ENCODE data around the gene HCN2. TPM values are rescaled to one million over a fixed set of nuclear protein-coding genes. Genes with fewer than 3 reads are reported as not detected.

The HCN2 gene
- total and polyA plus RNA-seq, 2 of the 8 experiments (the other 6 are each of a cell fraction or from before 2014, with no cell fraction given) = 1.0 to 4.0 TPM

GRCh38 chr19:579111-579841 lies 10.4 kb upstream of the HCN2 start:
- H2BK15ac ChIP-seq (ENCODE audit: low read length) = no peak overlapping the region
- ChIA-PET CTCF (ENCODE audit: partially characterized antibody) (no interaction called here), POLR2A (ENCODE audit: partially characterized antibody) (interaction anchor here (0.8 kb wide), 1 partner anchor 22 kb away, joined by 3 read pairs; no protein-coding TSS in a partner anchor)
- H3K36me3 ChIP-seq (ENCODE audit: control insufficient read depth in 2 of 4, insufficient read depth in 4 of 4, low read length in 3 of 4) = peaks cover 10 to 48% (median 27%) of the 10 kb centered on the region in 4 experiments; a peak in 6 of 8 replicates
- H2BK120ac ChIP-seq (replicated peaks; ENCODE audit: low read depth, low read length) = no peak overlapping the region
- no peak overlapping the region for H3K56ac ChIP-seq (replicated peaks; ENCODE audit: insufficient read length, low read depth, low read length)
- no peak overlapping the region for H4K5ac ChIP-seq (ENCODE audit: insufficient read length, low read depth, low read length)
- no peak overlapping the region for H3K14ac ChIP-seq (ENCODE audit: insufficient read length)
- no peaks in the 10 kb centered on the region; the same call in 1 of the 2 replicates for H3K23me2 ChIP-seq (ENCODE audit: low read depth, low read length)
- H3K79me1 ChIP-seq (ENCODE audit: low read depth, low read length) = peaks cover 14% of the 10 kb centered on the region
- no peak overlapping the region for H3K4me3 ChIP-seq (ENCODE audit: extremely low read depth in 1 of 4, insufficient read depth in 2 of 4, low read depth in 3 of 4, low read length in 4 of 4)
- no peak overlapping the region for H3K23ac ChIP-seq (ENCODE audit: insufficient read length)
- H3K4me2 ChIP-seq (ENCODE audit: insufficient read depth in 1 of 2, low read depth in 2 of 2, low read length in 2 of 2) = no peak overlapping the region
- no peaks in the 10 kb centered on the region for H3K9me3 ChIP-seq (ENCODE audit: insufficient read depth in 2 of 2, low read depth in 1 of 2, low read length in 1 of 2)
- no peak overlapping the region for H2AK5ac ChIP-seq (ENCODE audit: low read depth, low read length)
- no peak overlapping the region for H2BK5ac ChIP-seq (ENCODE audit: low read depth, low read length)
- DNase-seq (ENCODE audit: low read depth in 1 of 2, low spot score in 2 of 2) (no peak), FAIRE-seq (no peak)
- peaks cover 0 to 20% (median 11%) of the 10 kb centered on the region in 4 experiments; a peak in 5 of 7 replicates for H3K4me1 ChIP-seq (replicated peaks in 1 of 4; ENCODE audit: control insufficient read depth in 3 of 4, insufficient read depth in 4 of 4, low read length in 3 of 4)
- H3K27ac ChIP-seq (ENCODE audit: low read depth, low read length) = no peak overlapping the region
- H3K18ac ChIP-seq (ENCODE audit: extremely low read depth, low read length) = no peak overlapping the region
- H2AFZ ChIP-seq (ENCODE audit: low read length) = no peak overlapping the region
- H2BK12ac ChIP-seq (ENCODE audit: low read depth, low read length) = no peak overlapping the region
- WGBS, 2 experiments (ENCODE audit: extremely low coverage in 1 of 2, insufficient coverage in 1 of 2, insufficient read length in 1 of 2, insufficient replicate concordance in 2 of 2, low coverage in 1 of 2, low lambda C conversion rate in 2 of 2, missing lambda C conversion rate in 1 of 2) = 95% methylated on average over 43 of the region's 46 CpGs; no CpG with 5 or more reads in 1 of the 2 experiments
- H4K91ac ChIP-seq (replicated peaks; ENCODE audit: insufficient read length, low read length) = no peak overlapping the region
- no peak overlapping the region for H3K9ac ChIP-seq (replicated peaks in 1 of 4; ENCODE audit: extremely low read depth in 1 of 4, low read depth in 3 of 4, low read length in 3 of 4)
- H2BK20ac ChIP-seq (ENCODE audit: low read length) = no peak overlapping the region
- peaks cover 41 to 51% of the 10 kb centered on the region in 2 experiments for H4K20me1 ChIP-seq (replicated peaks in 1 of 2; ENCODE audit: control insufficient read depth in 1 of 2, insufficient read depth in 2 of 2, low read length in 2 of 2)
- no peak overlapping the region for H3K4ac ChIP-seq (replicated peaks; ENCODE audit: insufficient read length, low read depth, low read length)
- peaks cover 41 to 63% of the 10 kb centered on the region in 2 experiments for H3K79me2 ChIP-seq (ENCODE audit: control insufficient read depth in 1 of 2, insufficient read depth in 2 of 2, low read length in 2 of 2)
- H3K27me3 ChIP-seq (replicated peaks in 1 of 4; ENCODE audit: control insufficient read depth in 3 of 4, extremely low read depth in 1 of 4, insufficient read depth in 3 of 4, low read length in 3 of 4) = no peaks in the 10 kb centered on the region
- no peak overlapping the region; the same call in 1 of the 2 replicates for H4K8ac ChIP-seq (ENCODE audit: extremely low read depth, insufficient read depth, low read length)
- TF ChIP-seq POU5F1 (IDR thresholded peaks at IDR 0.05; ENCODE audit: low read depth, low read length) (no peak), HDAC6 (IDR thresholded peaks at IDR 0.05; ENCODE audit: low read depth, low read length) (no peak), EP300 (IDR thresholded peaks at IDR 0.05; ENCODE audit: borderline replicate concordance in 1 of 2, low read depth in 2 of 2, low read length in 2 of 2) (no peak), SP1 (IDR thresholded peaks at IDR 0.05; ENCODE audit: low read depth, low read length) (no peak), RFX5 (IDR thresholded peaks at IDR 0.05; ENCODE audit: borderline replicate concordance, low read depth, low read length) (no peak), JUN (IDR thresholded peaks at IDR 0.05; ENCODE audit: low read depth, low read length) (no peak), EZH2 (IDR thresholded peaks at IDR 0.05; ENCODE audit: low read depth, low read length, severe bottlenecking) (no peak), FOSL1 (IDR thresholded peaks at IDR 0.05; ENCODE audit: insufficient read depth, low read depth, low read length) (no peak)
